Bronchial epithelial cell (primary cell): ENCODE measurements around the gene RANBP1. TPM values are rescaled to one million over a fixed set of nuclear protein-coding genes. Genes with fewer than 3 reads are reported as not detected.
A peak's percentile ranks its signal among the peaks of the same experiment; 100 is the strongest.

ENCODE experiments used
- DNase-seq: peaks from one replicate; pipeline ENCODE4 v3.0.0-alpha.2; 2010; ENCODE audit warnings: low read depth
- FAIRE-seq: peaks from 2 replicates; lab custom pipeline; 2011; peaks lifted over from hg19 to GRCh38; lab: Jason Lieb, UNC
- H3K27me3 ChIP-seq: 2 replicates; pipeline ENCODE4 v1.5.1; 2011; ENCODE audit warnings: low read length; ENCODE audit not compliant: control insufficient read depth, insufficient read depth
- H3K36me3 ChIP-seq: 2 replicates; pipeline ENCODE4 v1.5.1; 2011; ENCODE audit warnings: low read length; ENCODE audit not compliant: control insufficient read depth, insufficient read depth
- H3K4me3 ChIP-seq: 2 replicates; pipeline ENCODE4 v1.5.1; 2011; ENCODE audit warnings: mild to moderate bottlenecking, low read depth, low read length, control low read depth
- total RNA-seq: library from RNA; depleted of rRNA; stranded (reverse); fragments of >200 nt; gene quantifications from 2 replicates; pipeline ENCODE4 v1.2.1, GENCODE V29; 2014
- TF ChIP-seq, protein P1 (sequence below): IDR thresholded peaks from 2 replicates; pipeline ENCODE4 v1.5.1; 2011; ENCODE audit warnings: mild to moderate bottlenecking, moderate library complexity, low read length, control low read depth, inconsistent platforms; ENCODE audit not compliant: insufficient read depth, severe bottlenecking

The RANBP1 gene
- total RNA-seq, 1 donor from 2014 or later, result 263 TPM

- no peak for FAIRE-seq
- DNase-seq, result no peak
- TF ChIP-seq, protein P1, sequence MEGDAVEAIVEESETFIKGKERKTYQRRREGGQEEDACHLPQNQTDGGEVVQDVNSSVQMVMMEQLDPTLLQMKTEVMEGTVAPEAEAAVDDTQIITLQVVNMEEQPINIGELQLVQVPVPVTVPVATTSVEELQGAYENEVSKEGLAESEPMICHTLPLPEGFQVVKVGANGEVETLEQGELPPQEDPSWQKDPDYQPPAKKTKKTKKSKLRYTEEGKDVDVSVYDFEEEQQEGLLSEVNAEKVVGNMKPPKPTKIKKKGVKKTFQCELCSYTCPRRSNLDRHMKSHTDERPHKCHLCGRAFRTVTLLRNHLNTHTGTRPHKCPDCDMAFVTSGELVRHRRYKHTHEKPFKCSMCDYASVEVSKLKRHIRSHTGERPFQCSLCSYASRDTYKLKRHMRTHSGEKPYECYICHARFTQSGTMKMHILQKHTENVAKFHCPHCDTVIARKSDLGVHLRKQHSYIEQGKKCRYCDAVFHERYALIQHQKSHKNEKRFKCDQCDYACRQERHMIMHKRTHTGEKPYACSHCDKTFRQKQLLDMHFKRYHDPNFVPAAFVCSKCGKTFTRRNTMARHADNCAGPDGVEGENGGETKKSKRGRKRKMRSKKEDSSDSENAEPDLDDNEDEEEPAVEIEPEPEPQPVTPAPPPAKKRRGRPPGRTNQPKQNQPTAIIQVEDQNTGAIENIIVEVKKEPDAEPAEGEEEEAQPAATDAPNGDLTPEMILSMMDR, result no peak
- Histone ChIP-seq H3K36me3 (no peaks in the 10 kb centered on the region), H3K27me3 (no peaks in the 10 kb centered on the region), H3K4me3 (peak overlapping the region; percentile 75)
Measured at GRCh38 chr22:20132686-20133246, 16.9 kb downstream of the RANBP1 start.

GRCh38 chr22:20133930-20134549 is 18.1 kb downstream of the RANBP1 start:
- TF ChIP-seq, protein P1, result no peak
- H3K36me3 ChIP-seq, result no peaks in the 10 kb centered on the region
- H3K4me3 ChIP-seq, result no peak overlapping the region
- FAIRE-seq (no peak), DNase-seq (no peak)
- H3K27me3 ChIP-seq, result no peaks in the 10 kb centered on the region

DNA sequence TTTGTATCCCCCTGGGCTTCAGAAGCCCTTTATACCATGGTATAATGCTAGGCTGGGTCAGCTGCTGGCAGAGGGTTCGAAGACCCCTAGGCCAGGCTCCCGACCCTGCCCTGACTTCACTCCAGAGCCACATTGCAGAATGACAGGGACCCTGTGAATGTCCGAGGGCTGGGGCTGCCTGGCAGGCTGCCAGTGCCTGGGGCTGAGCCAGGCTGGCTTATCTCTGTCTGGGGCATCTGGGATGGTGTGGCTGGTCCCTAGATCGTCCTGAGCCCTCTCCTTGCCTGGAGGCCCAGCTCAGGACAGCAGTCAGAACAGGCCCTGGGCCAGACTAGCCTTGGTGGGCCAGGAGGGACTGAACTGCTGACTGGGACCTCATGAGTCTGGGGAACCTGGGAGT is 19.4 kb downstream of the RANBP1 start:
- Histone ChIP-seq H3K36me3 (peaks cover 6% of the 10 kb centered on the region), H3K27me3 (no peaks in the 10 kb centered on the region), H3K4me3 (no peak overlapping the region)
- TF ChIP-seq, protein P1, result no peak
- FAIRE-seq, result no peak
- DNase-seq, result no peak

- DNase-seq, result no peak
- FAIRE-seq, result no peak
- H3K36me3 ChIP-seq, result peaks cover 6% of the 10 kb centered on the region
- no peak overlapping the region for H3K4me3 ChIP-seq
- no peaks in the 10 kb centered on the region for H3K27me3 ChIP-seq
- TF ChIP-seq, protein P1, result no peak
Measured at GRCh38 chr22:20135806-20136602, 20.1 kb downstream of the RANBP1 start.

GRCh38 chr22:20136603-20136873 is 20.6 kb downstream of the RANBP1 start:
- peak; percentile 98 for FAIRE-seq
- Histone ChIP-seq H3K27me3 (no peaks in the 10 kb centered on the region), H3K36me3 (peaks cover 6% of the 10 kb centered on the region), H3K4me3 (no peak overlapping the region)
- TF ChIP-seq, protein P1, result no peak
- no peak for DNase-seq
